HG02571 (cell line): ENCODE results near the gene TMPRSS13.

ENCODE experiments used
- ATAC-seq: cut with Tn5 transposase; IDR thresholded peaks from one replicate; pipeline ENCODE4 v1.9.1; 2021; ENCODE audit warnings: mild to moderate bottlenecking, moderate library complexity; ENCODE audit not compliant: unreplicated experiment

The TMPRSS13 gene

DNA sequence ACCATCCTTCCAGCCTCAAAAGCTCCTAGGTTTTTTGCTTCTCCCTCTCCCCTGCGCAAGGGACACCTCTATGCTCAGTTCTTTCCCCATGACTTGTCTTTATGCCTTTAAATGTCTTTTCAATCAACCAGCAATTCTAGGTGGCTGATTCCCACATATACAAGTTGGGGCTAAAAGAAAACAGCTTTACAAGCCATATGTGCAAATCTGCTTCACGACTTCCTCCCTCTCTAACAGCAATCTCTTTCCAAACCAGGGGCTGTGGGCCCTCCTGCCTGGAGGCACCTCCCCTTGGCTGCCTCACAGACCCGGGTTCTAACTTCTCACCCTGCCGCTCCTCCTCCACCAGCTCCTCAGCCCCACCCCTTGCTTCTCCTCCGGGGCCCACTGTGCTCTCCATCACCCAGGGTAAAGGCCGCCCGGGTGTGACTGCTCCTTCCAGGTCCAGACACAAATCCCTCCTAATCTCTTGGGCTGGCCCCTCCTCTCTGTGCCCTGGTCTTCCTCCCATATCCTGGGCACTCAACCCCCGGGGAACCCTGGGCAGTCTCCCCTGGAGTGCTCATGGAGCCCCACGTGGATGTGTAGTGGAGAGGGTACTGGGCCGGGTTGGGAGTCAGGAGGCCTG, 14.1 kb downstream of the TMPRSS13 start:
- ATAC-seq = no peak

DNA sequence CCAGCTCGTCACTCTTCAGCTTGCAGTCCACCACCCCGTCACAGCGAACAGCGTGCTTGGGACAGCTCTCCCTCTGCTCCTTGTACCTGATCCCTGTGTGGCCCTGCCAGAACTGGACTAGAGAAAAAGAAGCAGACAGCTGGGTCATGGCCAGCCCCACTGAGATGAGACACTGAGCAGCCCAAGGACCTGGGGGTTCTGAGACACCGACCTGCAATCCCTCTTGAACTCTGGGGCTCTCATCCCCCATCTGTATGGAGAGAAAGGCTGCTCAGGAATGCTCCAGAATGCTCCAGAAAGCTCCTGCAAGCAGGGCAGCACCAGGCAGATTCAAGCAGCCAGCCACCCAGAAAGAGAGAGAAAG, 14.8 kb downstream of the TMPRSS13 start:
- ATAC-seq = no peak

DNA sequence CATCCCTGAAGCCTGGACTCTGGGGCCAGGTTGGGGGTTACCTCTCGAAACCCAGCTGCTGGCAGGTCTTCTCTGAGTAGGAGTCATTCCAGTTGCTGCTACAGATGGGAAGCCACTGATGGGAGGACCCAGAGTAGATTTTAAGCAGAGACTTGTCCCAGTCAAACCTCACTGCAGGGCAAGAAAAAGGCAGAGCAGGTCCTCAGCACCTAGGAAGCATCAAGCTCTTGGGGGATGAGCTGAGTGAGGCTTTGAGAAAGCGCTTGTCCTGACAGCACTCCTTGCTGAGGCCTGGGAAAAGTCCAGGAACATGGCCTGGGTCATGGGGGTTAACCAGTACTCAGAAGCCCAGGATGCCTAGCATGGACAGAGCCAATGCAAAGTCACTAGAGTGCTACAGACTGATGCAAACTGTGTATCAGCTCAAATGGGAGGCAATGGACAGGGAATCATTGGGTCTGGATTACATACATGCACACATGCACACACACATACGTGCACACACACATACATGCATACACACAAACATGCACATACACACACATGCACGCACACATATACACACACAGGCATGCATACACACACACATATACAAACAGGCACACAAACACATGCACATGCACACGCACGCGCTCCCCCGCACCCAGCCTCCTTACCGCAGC, 15.3 kb downstream of the TMPRSS13 start:
- ATAC-seq = no peak

DNA sequence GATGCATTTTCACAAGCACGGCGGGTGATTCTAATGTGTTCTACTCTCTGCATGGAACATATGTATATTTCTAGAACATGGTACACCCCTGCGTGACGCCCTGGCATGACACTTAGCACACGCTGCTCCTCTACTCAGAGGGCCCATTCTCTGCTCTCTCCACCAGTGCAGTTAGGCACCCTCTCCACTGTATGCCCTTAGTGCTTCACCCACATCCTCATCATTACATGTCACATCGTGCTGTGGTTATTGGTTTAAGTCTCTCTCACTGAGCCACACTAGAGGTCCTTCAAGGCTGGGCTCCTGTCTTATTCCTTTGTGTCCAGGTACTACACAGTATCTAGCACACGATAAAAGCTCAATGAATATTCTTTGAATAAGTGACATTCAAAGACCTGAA, 16.7 kb downstream of the TMPRSS13 start:
- ATAC-seq = no peak

DNA sequence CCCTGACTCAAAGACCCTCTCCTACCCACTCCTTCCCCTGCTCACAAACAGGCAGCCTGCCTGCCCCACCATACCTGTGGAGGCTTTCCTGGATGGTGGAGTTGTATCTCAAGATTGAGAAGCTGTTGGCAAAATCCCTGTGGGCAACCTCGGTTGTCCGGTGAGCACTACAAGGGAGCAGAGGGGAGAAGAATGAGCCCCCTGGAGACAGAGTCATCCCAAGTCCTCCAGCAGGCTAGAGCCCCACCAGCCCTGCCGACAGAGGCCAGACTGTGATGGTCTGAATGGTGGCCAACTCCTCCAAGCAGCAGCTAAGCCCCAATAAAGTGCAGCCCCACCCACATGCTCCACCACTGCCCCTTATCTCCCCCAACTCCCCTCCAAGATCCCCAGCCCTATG, 17.5 kb downstream of the TMPRSS13 start:
- no peak for ATAC-seq

DNA sequence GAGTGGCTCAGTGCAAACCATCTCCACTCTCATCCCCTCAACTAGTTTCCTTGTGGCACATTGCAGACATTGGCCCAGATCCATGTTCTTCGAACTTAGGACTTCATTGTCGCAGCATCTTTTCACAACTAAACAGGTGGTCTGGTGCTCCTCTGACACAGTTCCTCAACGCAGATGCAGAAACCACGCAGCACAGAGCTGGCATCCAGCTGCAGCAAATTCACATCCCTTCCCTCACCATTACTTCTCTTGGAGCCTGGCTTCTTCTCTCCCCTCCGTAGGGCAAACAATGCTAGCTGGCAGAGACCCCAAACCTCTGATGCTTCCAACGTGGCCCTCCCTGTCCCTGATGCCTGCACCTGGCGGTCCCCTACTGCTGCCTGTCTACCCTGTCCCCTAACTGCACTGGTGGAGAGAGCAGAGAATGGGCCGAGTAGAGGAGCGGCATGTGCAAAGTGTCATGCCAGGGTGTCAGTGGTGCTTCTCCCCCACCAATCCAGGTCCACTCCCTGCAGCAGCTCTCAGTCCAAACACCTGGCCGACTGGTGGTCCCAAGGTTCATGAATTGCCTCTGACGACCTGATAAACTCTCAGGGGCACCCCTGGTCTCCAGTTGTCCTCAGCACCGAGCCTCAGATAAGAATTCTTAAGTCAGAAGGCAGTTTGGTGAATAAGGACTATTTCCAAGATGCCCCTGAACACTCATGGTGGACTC, 18.1 kb downstream of the TMPRSS13 start:
- ATAC-seq = no peak

DNA sequence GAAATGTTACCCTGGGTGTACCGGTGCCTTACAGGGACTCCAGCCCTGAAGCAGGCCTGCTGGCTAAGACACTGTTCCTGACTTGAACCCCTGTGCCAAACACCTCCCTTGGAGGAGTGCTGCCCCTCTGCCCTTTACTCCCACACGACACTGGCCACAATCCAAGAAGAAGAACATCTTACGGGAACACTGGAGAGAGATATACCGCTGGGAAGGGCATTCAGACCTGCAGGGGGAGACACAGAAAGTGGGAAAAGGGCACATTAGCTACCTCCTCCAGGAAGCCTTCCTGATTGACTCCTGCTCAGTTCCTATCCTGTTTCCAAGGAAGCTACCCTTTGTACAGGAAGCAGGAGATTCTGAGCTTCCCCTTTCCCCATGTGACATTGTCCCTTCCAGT, 18.7 kb downstream of the TMPRSS13 start:
- ATAC-seq = no peak

DNA sequence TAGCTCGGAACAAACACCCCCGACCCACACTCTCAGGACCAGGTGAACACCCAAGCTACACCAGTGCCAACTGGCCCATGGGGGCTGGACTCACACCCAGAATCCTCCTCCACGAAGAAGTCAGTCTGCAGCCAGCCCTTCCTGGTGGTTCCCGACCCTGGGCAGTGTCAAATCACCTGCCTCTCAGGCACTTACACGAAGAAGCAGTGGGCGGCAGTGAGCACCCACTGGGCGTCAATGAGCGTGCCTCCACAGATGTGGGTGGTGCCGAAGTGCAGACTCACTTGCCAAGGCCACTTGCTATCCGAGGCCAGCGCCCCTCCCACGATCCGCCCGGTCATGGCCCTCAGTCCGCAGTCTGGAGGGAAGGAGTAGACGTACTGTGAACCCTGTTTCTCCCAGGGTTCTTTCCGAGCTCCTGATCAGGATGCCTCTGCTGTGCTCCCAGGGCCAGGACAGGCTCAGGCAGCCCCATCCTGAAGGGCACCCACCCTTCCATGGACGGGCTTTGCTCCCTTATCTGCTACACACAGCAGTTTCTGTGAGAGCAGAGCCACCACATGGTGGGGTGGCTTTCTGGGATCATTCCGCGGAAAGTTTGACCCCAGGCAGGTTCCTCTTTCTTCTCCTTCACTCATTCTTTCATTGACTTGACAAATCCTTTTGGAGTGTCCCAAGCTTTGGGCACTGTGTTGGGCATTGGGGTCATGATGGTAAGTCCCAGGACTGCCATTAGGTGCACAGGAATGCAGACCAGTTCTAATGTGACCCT, 19.4 kb downstream of the TMPRSS13 start:
- ATAC-seq = no peak

DNA sequence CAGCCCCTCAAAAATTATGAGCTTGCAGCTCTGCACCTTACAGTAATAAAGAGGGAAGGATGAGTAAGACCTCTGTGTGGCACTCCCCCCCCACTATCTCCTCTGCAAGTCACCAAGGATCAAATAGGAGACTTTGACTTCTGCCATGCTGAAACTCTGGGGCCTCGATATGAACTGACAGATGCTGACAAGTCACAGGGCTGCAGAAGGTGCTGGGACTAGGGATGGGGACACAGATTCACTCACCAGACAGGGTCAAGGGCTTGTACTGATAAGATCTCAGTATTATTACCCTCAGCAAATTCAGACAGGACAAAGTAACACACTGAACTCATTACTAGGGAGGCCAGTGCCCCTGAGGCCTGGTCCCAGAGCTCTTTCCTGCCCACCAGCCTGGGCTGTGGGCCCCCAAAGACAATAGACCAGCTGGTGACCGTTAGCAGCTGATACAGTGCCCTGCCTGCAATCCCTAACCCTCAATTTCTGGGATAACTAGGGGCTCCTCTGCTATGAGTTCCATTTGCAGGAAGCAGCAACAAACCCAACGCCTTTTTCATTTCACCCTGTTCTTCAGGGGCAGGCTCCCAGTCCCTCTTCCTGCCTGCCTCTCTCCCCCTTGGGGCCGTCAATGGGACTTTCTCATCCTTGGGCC, 20.1 kb downstream of the TMPRSS13 start:
- ATAC-seq = no peak

DNA sequence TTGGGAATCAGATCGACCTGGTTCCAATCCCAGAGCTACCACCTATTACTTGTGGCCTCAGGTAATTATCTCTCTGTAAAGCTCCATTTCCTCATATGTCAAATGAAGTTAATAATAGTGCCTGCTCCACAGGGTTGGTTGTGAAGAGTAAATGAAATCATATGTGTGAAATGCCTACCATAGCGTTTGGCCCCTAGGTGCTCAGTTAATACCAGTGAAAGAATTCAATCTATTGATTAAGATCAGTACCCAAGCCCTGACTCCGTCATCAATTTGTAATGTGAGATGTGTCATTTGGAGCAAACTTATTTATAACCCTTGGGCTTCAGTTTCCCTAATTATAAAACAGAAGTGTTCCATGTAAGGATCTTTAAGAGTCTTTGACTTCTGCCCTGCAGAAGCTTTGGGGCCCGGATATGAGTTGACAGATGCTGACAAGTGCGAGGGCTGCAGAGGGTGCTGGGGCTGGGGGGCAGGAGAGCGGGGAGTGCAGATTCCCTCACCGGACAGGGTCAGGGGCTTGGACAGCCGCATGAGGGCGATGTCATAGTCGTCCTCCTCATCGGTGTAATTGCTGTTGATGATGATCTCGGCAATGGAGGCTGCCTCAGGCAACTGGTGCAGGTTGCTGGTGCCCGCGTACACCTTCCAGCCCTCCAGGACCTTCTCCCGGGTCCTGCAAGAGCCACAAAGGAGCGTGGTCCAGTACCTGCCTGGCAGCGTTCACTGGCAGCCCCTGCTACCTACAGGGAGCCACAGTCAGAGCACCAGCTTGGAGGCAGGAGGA, 20.9 kb downstream of the TMPRSS13 start:
- no peak for ATAC-seq

DNA sequence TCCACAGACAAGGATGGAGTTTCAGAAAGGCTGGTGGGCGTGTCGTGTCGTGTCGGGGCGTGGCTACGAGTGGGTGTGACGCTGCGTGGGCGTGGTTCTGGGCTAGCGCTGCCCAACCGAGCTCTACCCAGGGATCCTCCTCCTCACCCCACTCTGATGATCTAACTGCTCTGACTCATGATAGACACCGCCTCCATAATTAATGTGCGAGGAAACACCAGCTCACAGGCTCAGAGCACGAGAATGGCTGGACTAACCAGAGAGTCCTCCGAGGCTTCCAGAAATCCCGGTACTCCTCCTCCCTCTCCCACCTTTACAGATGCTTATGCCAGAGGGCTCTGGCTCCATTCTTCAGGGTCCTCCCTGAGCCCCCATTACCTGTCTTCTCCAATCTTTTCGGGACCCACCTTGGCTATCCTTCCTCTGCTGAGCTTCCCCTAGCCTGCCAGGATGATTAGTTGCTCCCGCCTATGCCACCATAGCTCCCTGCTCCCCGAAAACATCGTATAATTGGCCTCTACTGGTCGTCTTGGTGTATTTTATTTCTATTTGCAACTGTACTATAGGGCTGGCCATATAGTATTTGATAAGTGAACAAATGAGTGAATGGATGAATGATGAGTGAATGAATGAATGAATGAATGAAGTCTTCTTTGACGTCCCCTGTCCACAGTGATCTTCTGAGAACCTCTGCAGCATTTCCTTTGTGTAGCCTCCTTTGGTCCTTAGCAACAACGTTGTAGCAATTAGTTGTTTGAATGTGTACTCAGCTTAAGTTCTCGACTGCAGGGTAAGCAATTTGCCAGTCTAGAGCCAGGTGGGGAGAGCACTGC, 21.7 kb downstream of the TMPRSS13 start:
- no peak for ATAC-seq

DNA sequence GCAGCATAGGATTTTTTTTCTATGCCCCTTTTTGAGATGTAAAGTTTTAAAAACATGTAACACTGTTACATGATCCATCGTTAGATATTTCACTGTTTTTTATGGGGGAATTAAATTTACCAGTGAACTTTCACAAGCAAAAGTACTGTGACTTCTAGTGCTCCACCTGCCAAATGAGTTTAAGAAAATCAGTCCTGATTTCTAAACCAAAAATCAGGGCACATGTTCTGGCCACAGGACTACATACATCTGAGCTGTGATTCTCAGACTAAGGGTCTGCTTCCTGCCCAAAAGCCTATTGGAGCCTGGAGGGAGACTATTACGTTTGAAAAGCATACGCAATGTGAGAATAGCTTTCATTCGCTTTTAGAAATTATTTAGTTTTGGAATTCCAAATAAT, 22.5 kb downstream of the TMPRSS13 start:
- ATAC-seq = no peak

DNA sequence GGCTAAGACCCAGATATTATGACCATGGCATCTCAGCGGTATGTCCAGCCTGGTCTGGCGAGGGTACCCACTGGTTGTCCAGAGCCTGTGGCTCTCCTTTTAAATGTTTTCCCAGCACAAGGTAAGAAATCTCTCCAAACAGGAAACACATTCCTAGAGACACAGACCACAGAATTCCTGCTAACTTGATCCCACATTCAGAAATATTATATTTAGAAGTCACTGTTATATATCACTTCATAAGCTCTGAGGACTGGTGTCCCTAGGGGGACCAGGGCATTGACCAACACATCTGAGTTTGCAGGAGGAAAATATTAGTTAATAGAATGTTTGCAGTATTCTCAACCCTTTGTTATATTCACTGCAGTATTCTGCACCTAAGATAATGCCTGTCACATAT, 23.1 kb downstream of the TMPRSS13 start:
- ATAC-seq = no peak

DNA sequence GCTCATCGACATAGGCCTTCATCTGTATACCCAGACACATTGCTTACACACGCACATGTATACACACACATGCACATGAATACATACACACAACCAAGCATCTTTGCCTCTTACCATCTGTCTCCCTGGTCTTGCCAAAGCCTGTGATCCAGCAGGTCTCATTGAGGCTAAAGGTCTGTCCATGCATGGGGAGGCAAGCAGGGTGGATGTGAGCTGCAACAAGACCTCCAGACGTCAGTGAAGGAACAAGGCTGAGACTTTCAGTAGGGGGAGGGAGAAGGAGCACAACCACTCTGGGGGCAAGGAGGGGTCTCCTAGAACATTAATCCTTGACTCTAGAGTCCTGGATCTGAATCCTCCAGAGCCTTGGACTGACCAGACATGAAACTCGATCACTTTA, 23.7 kb downstream of the TMPRSS13 start:
- ATAC-seq = no peak

DNA sequence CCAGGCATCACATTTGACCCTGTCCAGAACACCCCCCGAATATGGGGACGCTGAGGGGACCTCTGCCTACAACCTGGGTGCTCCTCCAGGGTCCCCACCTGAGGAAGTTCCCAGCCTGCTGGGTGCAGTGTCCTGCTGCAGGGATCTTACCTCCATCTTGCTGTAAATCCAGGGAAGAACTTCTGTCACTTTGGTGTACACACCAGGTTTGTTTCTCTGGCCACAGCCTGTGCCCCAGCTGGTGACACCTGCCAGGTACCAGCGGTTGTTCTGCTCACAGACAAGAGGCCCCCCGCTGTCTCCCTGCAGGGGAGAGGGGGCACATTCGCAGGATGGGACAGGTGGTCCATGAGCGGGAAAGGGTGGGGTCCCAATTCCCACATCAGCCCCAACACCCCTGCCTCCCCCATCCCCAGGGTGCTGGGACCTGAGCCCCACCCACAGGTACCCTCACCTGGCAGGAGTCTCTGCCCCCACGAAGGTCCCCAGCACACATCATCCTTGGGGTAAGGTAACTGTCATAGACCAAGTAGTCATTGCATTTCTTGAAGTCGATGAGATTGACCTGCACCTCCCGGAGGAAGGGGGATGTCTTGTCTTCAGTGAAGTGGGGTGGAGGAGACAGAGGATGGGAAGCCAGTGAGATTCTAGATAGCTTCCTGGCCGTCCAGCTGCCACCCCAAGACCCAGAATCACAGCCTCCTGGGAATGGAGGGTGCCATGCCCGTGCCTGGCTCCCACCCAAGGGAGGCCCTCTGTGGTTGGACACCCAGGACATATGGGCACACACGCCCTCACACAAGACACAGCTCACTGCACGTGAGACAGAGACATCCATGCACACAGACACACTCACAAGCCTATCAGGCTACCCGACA, 25.5 kb downstream of the TMPRSS13 start:
- ATAC-seq = no peak

DNA sequence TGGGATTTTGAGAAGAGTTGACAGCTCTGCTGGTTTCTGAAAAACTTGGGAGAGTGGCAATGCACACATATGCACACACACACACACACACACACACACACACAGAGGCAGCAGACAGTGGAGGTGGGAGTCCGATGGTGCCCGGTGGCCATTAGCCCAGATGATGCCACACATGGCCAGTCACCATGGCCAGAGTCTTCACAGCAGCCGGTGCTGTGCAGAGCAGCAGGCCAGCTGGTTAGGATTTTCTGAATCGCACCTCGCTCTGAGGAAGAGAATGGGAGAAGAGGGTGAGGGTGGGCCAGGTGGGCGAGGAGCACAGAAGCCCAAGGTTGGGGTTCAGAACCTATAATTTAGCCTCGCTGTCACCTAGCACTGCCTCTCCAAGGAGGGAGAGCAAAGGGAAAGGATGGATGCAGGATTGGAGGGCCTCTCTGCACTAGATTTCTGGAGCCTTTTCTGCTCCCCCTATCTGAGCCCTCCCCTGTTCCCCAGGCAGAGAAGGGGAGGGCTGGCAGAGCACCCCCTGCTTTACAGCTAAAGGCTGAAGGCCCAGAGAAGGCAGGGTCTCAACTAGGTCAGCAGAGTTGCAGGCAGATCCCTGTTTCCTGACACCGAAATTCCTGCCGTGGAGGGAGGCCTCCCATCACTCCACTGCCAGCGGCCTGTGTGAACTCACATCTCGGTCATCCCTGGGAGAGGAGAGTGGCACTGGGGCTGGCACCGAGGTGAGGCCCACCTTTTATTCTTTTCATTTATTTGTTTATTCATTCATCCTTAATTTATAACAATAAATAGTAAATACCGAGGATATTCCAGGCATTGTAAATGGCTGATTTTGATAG, 27.0 kb downstream of the TMPRSS13 start:
- ATAC-seq = no peak

DNA sequence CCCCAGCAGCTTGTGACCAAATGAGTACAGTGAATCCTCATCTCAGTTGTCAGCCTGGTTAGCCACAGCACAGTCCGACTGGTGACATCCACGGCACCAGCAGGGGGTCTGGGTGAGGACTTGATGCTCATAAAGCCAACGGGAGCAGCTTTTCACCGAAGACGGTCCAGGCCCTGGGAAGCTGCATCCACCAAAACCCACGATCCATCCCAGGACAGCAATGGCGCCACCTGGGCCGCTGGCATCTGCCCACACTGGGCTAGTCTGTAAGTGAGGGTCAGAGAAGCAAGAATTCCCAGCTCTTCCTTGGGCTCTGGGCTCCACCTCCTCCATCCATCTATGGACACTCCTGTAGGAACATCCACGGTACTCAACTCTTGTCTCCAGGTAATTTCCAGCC, 27.6 kb downstream of the TMPRSS13 start:
- no peak for ATAC-seq
